ENCODE measurements around the gene ABTB2.

- TF ChIP-seq POLR2AphosphoS5 (IDR thresholded peaks at IDR 0.05) (no peak), POLR2A (IDR thresholded peaks at IDR 0.05) (no peak)
- TF ChIP-seq, protein P1, sequence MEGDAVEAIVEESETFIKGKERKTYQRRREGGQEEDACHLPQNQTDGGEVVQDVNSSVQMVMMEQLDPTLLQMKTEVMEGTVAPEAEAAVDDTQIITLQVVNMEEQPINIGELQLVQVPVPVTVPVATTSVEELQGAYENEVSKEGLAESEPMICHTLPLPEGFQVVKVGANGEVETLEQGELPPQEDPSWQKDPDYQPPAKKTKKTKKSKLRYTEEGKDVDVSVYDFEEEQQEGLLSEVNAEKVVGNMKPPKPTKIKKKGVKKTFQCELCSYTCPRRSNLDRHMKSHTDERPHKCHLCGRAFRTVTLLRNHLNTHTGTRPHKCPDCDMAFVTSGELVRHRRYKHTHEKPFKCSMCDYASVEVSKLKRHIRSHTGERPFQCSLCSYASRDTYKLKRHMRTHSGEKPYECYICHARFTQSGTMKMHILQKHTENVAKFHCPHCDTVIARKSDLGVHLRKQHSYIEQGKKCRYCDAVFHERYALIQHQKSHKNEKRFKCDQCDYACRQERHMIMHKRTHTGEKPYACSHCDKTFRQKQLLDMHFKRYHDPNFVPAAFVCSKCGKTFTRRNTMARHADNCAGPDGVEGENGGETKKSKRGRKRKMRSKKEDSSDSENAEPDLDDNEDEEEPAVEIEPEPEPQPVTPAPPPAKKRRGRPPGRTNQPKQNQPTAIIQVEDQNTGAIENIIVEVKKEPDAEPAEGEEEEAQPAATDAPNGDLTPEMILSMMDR (IDR thresholded peaks at IDR 0.05) = no peak
These were observed 229.0 kb downstream of the ABTB2 start for GRCh38 chr11:34128824-34129223.

Measured in upper lobe of left lung (tissue), 4 donors.